Measurements from ENCODE around the gene TANGO2. TPM values are rescaled to one million over a fixed set of nuclear protein-coding genes. Genes with fewer than 3 reads are reported as not detected.

Gene TANGO2
- total RNA-seq, 1 donor from 2014 or later = 12.5 TPM

- DNase-seq (ENCODE audit: low spot score) = no peak
- ATAC-seq = no peak
These were observed 18.9 kb downstream of the TANGO2 start for GRCh38 chr22:20039683-20040325.

GRCh38 chr22:20040327-20041200 is 19.7 kb downstream of the TANGO2 start:
- DNase-seq (ENCODE audit: low spot score) (no peak), ATAC-seq (no peak)

GRCh38 chr22:20043057-20043996 is 22.4 kb downstream of the TANGO2 start:
- no peak for ATAC-seq

GRCh38 chr22:20043997-20044342 is 23.1 kb downstream of the TANGO2 start:
- ATAC-seq (no peak), DNase-seq (ENCODE audit: low spot score) (no peak)

More at GRCh38 chr22:20043057-20043996, 22.4 kb downstream of the TANGO2 start:
- DNase-seq (ENCODE audit: low spot score) = no peak

- ATAC-seq = no peak
- no peak for DNase-seq (ENCODE audit: low spot score)
These were observed 23.7 kb downstream of the TANGO2 start for GRCh38 chr22:20044495-20045151.

- DNase-seq (ENCODE audit: low spot score) (no peak), ATAC-seq (no peak)
These were observed 25.8 kb downstream of the TANGO2 start for GRCh38 chr22:20046730-20047129.

GRCh38 chr22:20051927-20052308 is 31.0 kb downstream of the TANGO2 start:
- no peak for DNase-seq (ENCODE audit: low spot score)
- ATAC-seq = no peak

- no peak for DNase-seq (ENCODE audit: low spot score)
- ATAC-seq = peak; percentile 21
These were observed 31.7 kb downstream of the TANGO2 start for GRCh38 chr22:20052309-20053259.

GRCh38 chr22:20053407-20054033 is 32.6 kb downstream of the TANGO2 start:
- DNase-seq (ENCODE audit: low spot score) (no peak), ATAC-seq (no peak)

- DNase-seq (ENCODE audit: low spot score) (no peak), ATAC-seq (no peak)
These were observed 33.1 kb downstream of the TANGO2 start for GRCh38 chr22:20054034-20054427.

- DNase-seq (ENCODE audit: low spot score) (no peak), ATAC-seq (no peak)
These were observed 33.6 kb downstream of the TANGO2 start for GRCh38 chr22:20054485-20054884.

- ATAC-seq (no peak), DNase-seq (ENCODE audit: low spot score) (no peak)
These were observed 34.2 kb downstream of the TANGO2 start for GRCh38 chr22:20055144-20055543.

- ATAC-seq (no peak), DNase-seq (ENCODE audit: low spot score) (no peak)
These were observed 34.7 kb downstream of the TANGO2 start for GRCh38 chr22:20055654-20056053.

GRCh38 chr22:20056161-20056560 is 35.3 kb downstream of the TANGO2 start:
- ATAC-seq = no peak
- no peak for DNase-seq (ENCODE audit: low spot score)

GRCh38 chr22:20056696-20057386 is 35.9 kb downstream of the TANGO2 start:
- no peak for ATAC-seq
- no peak for DNase-seq (ENCODE audit: low spot score)

- DNase-seq (ENCODE audit: low spot score) (no peak), ATAC-seq (no peak)
These were observed 36.8 kb downstream of the TANGO2 start for GRCh38 chr22:20057596-20058268.

- ATAC-seq = no peak
These were observed 38.3 kb downstream of the TANGO2 start for GRCh38 chr22:20058989-20059770.

More at GRCh38 chr22:20058989-20059770, 38.3 kb downstream of the TANGO2 start:
- no peak for DNase-seq (ENCODE audit: low spot score)

Measured in left lobe of liver (tissue), 2 donors.